ENCODE results near the gene MYRIP.

Gene MYRIP

DNA sequence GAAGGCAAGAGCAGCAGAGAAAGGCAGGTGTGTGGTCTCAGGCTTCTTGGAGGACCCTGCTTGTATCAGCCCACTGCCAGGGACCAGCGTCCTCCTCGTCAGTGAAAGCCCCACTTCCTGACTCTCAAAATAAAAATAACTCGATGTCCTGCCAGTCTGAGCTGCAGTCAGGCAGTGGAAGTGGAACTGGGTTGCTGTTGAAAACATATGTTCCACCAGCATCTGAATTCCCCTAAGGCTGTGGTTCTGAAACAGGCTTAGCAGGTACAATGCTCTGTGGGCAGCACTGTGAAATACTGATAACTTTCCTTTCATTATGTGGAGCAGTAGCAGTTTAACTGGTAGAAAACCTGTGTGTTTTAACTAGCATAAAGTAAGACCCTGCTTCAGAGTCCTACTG lies 378.5 kb downstream of the MYRIP start:
- Histone ChIP-seq H3K4me3 (ENCODE audit: insufficient read depth in 1 of 2, low read depth in 1 of 2, low read length in 2 of 2) (no peak overlapping the region), H2AK5ac (ENCODE audit: low read length, severe bottlenecking) (no peak overlapping the region), H2BK12ac (ENCODE audit: low read length in 2 of 2) (no peak overlapping the region), H3K27ac (ENCODE audit: low read length, poor library complexity, severe bottlenecking) (no peak overlapping the region), H3K27me3 (ENCODE audit: control insufficient read depth in 1 of 2, insufficient read depth in 1 of 2, low read length in 2 of 2) (peaks cover 0 to 8% of the 10 kb centered on the region in 2 experiments), H2BK5ac (ENCODE audit: low read depth, low read length, poor library complexity, severe bottlenecking) (no peak overlapping the region), H4K91ac (ENCODE audit: low read length) (no peak overlapping the region), H3K4me2 (ENCODE audit: low read length, poor library complexity, severe bottlenecking) (no peak overlapping the region), H3K9ac (ENCODE audit: low read length) (no peak overlapping the region), H3K4me1 (ENCODE audit: control insufficient read depth, insufficient read depth, low read depth, low read length) (no peaks in the 10 kb centered on the region), H3K36me3 (ENCODE audit: control insufficient read depth in 1 of 2, insufficient read depth in 2 of 2, low read depth in 1 of 2, low read length in 2 of 2) (no peaks in the 10 kb centered on the region), H2BK15ac (ENCODE audit: low read depth, poor library complexity, severe bottlenecking) (no peak overlapping the region), H3K14ac (ENCODE audit: low read length in 2 of 2) (no peak overlapping the region), H4K8ac (ENCODE audit: low read length) (no peak overlapping the region), H3K4ac (ENCODE audit: low read depth in 1 of 2, low read length in 2 of 2) (no peak overlapping the region), H2BK120ac (ENCODE audit: low read depth, low read length) (no peak overlapping the region), H3K79me1 (replicated peaks; ENCODE audit: low read length, poor library complexity, severe bottlenecking) (no peaks in the 10 kb centered on the region), H3K18ac (ENCODE audit: low read depth in 1 of 2, low read length in 2 of 2) (no peak overlapping the region), H3K9me3 (ENCODE audit: control insufficient read depth, low read length) (no peaks in the 10 kb centered on the region), H3K23ac (ENCODE audit: low read length in 2 of 2) (no peak overlapping the region), H2AFZ (ENCODE audit: low read depth, low read length) (no peak overlapping the region)
- WGBS, result 62% methylated on average over 2 of the region's 3 CpGs
- DNase-seq, result no peak

GRCh38 chr3:40189118-40189517 lies 379.7 kb downstream of the MYRIP start:
- Histone ChIP-seq H2BK15ac (ENCODE audit: low read depth, poor library complexity, severe bottlenecking) (no peak overlapping the region), H3K23ac (ENCODE audit: low read length in 2 of 2) (no peak overlapping the region), H2BK120ac (ENCODE audit: low read depth, low read length) (no peak overlapping the region), H3K36me3 (ENCODE audit: control insufficient read depth in 1 of 2, insufficient read depth in 2 of 2, low read depth in 1 of 2, low read length in 2 of 2) (no peaks in the 10 kb centered on the region), H3K4me3 (ENCODE audit: insufficient read depth in 1 of 2, low read depth in 1 of 2, low read length in 2 of 2) (no peak overlapping the region), H4K91ac (ENCODE audit: low read length) (no peak overlapping the region), H3K4ac (ENCODE audit: low read depth in 1 of 2, low read length in 2 of 2) (no peak overlapping the region), H3K79me1 (replicated peaks; ENCODE audit: low read length, poor library complexity, severe bottlenecking) (no peaks in the 10 kb centered on the region), H3K4me1 (ENCODE audit: control insufficient read depth, insufficient read depth, low read depth, low read length) (no peaks in the 10 kb centered on the region), H3K27ac (ENCODE audit: low read length, poor library complexity, severe bottlenecking) (no peak overlapping the region), H3K9ac (ENCODE audit: low read length) (no peak overlapping the region), H2BK12ac (ENCODE audit: low read length in 2 of 2) (no peak overlapping the region), H3K18ac (ENCODE audit: low read depth in 1 of 2, low read length in 2 of 2) (no peak overlapping the region), H2BK5ac (ENCODE audit: low read depth, low read length, poor library complexity, severe bottlenecking) (no peak overlapping the region), H2AK5ac (ENCODE audit: low read length, severe bottlenecking) (no peak overlapping the region), H2AFZ (ENCODE audit: low read depth, low read length) (no peak overlapping the region), H4K8ac (ENCODE audit: low read length) (no peak overlapping the region), H3K4me2 (ENCODE audit: low read length, poor library complexity, severe bottlenecking) (no peak overlapping the region), H3K14ac (ENCODE audit: low read length in 2 of 2) (peak overlapping the region in 1 of 2 experiments; percentile 44), H3K27me3 (ENCODE audit: control insufficient read depth in 1 of 2, insufficient read depth in 1 of 2, low read length in 2 of 2) (peaks cover 0 to 8% of the 10 kb centered on the region in 2 experiments), H3K9me3 (ENCODE audit: control insufficient read depth, low read length) (no peaks in the 10 kb centered on the region)
- DNase-seq, result no peak
- WGBS, result 73% methylated on average over 3 of the region's 3 CpGs

DNA sequence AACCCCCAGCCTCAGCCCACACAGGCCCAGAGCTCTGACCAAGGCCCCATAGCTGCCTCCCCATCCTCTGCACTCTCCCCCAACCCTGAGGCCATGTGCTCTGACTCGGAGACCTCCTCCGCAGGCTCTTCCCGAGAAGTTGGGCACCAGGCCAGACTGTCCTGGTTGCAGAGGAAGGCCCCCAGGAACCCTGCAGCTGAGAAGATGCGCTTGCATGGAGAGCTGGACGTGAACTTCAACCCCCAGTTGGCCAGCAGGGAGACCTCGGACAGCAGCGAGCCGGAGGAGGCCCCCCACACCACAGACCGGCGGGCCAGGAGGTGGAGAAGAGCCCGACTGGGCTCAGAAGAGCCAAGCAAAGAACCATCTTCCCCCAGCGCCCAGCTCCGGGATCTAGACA lies 380.6 kb downstream of the MYRIP start:
- no peak overlapping the region for H2BK15ac ChIP-seq (ENCODE audit: low read depth, poor library complexity, severe bottlenecking)
- no peak overlapping the region for H2BK5ac ChIP-seq (ENCODE audit: low read depth, low read length, poor library complexity, severe bottlenecking)
- H3K4me3 ChIP-seq (ENCODE audit: insufficient read depth in 1 of 2, low read depth in 1 of 2, low read length in 2 of 2), result no peak overlapping the region
- H2AK5ac ChIP-seq (ENCODE audit: low read length, severe bottlenecking), result no peak overlapping the region
- no peak overlapping the region for H2BK12ac ChIP-seq (ENCODE audit: low read length in 2 of 2)
- no peak overlapping the region for H3K27ac ChIP-seq (ENCODE audit: low read length, poor library complexity, severe bottlenecking)
- no peaks in the 10 kb centered on the region for H3K4me1 ChIP-seq (ENCODE audit: control insufficient read depth, insufficient read depth, low read depth, low read length)
- H3K79me1 ChIP-seq (replicated peaks; ENCODE audit: low read length, poor library complexity, severe bottlenecking), result no peaks in the 10 kb centered on the region
- H3K4me2 ChIP-seq (ENCODE audit: low read length, poor library complexity, severe bottlenecking), result no peak overlapping the region
- H2AFZ ChIP-seq (ENCODE audit: low read depth, low read length), result no peak overlapping the region
- no peak overlapping the region for H3K23ac ChIP-seq (ENCODE audit: low read length in 2 of 2)
- H3K36me3 ChIP-seq (ENCODE audit: control insufficient read depth in 1 of 2, insufficient read depth in 2 of 2, low read depth in 1 of 2, low read length in 2 of 2), result no peaks in the 10 kb centered on the region
- no peak for DNase-seq
- 86% methylated on average over 13 of the region's 13 CpGs for WGBS
- no peak overlapping the region for H3K14ac ChIP-seq (ENCODE audit: low read length in 2 of 2)
- no peak overlapping the region for H3K18ac ChIP-seq (ENCODE audit: low read depth in 1 of 2, low read length in 2 of 2)
- H2BK120ac ChIP-seq (ENCODE audit: low read depth, low read length), result no peak overlapping the region
- peaks cover 0 to 5% of the 10 kb centered on the region in 2 experiments for H3K27me3 ChIP-seq (ENCODE audit: control insufficient read depth in 1 of 2, insufficient read depth in 1 of 2, low read length in 2 of 2)
- no peaks in the 10 kb centered on the region for H3K9me3 ChIP-seq (ENCODE audit: control insufficient read depth, low read length)
- no peak overlapping the region for H3K4ac ChIP-seq (ENCODE audit: low read depth in 1 of 2, low read length in 2 of 2)
- no peak overlapping the region for H4K91ac ChIP-seq (ENCODE audit: low read length)
- no peak overlapping the region for H3K9ac ChIP-seq (ENCODE audit: low read length)
- H4K8ac ChIP-seq (ENCODE audit: low read length), result no peak overlapping the region

- no peaks in the 10 kb centered on the region for H3K9me3 ChIP-seq (ENCODE audit: control insufficient read depth, low read length)
- H2AK5ac ChIP-seq (ENCODE audit: low read length, severe bottlenecking), result no peak overlapping the region
- no peak overlapping the region for H3K14ac ChIP-seq (ENCODE audit: low read length in 2 of 2)
- no peak overlapping the region for H2AFZ ChIP-seq (ENCODE audit: low read depth, low read length)
- no peak overlapping the region for H4K8ac ChIP-seq (ENCODE audit: low read length)
- H3K4ac ChIP-seq (ENCODE audit: low read depth in 1 of 2, low read length in 2 of 2), result no peak overlapping the region
- no peaks in the 10 kb centered on the region for H3K79me1 ChIP-seq (replicated peaks; ENCODE audit: low read length, poor library complexity, severe bottlenecking)
- no peaks in the 10 kb centered on the region for H3K4me1 ChIP-seq (ENCODE audit: control insufficient read depth, insufficient read depth, low read depth, low read length)
- H3K9ac ChIP-seq (ENCODE audit: low read length), result no peak overlapping the region
- no peaks in the 10 kb centered on the region for H3K27me3 ChIP-seq (ENCODE audit: control insufficient read depth in 1 of 2, insufficient read depth in 1 of 2, low read length in 2 of 2)
- 38% methylated on average over 1 of the region's 1 CpG for WGBS
- no peak overlapping the region for H3K23ac ChIP-seq (ENCODE audit: low read length in 2 of 2)
- no peak for DNase-seq
- H2BK5ac ChIP-seq (ENCODE audit: low read depth, low read length, poor library complexity, severe bottlenecking), result no peak overlapping the region
- no peak overlapping the region for H4K91ac ChIP-seq (ENCODE audit: low read length)
- no peak overlapping the region for H3K4me2 ChIP-seq (ENCODE audit: low read length, poor library complexity, severe bottlenecking)
- H3K27ac ChIP-seq (ENCODE audit: low read length, poor library complexity, severe bottlenecking), result no peak overlapping the region
- no peak overlapping the region for H2BK15ac ChIP-seq (ENCODE audit: low read depth, poor library complexity, severe bottlenecking)
- H3K18ac ChIP-seq (ENCODE audit: low read depth in 1 of 2, low read length in 2 of 2), result no peak overlapping the region
- H3K36me3 ChIP-seq (ENCODE audit: control insufficient read depth in 1 of 2, insufficient read depth in 2 of 2, low read depth in 1 of 2, low read length in 2 of 2), result no peaks in the 10 kb centered on the region
- H3K4me3 ChIP-seq (ENCODE audit: insufficient read depth in 1 of 2, low read depth in 1 of 2, low read length in 2 of 2), result no peak overlapping the region
- no peak overlapping the region for H2BK120ac ChIP-seq (ENCODE audit: low read depth, low read length)
- no peak overlapping the region for H2BK12ac ChIP-seq (ENCODE audit: low read length in 2 of 2)
These were observed 381.8 kb downstream of the MYRIP start for GRCh38 chr3:40191251-40191650.
